Measurements from ENCODE around the gene DLL4.

Gene DLL4

DNA sequence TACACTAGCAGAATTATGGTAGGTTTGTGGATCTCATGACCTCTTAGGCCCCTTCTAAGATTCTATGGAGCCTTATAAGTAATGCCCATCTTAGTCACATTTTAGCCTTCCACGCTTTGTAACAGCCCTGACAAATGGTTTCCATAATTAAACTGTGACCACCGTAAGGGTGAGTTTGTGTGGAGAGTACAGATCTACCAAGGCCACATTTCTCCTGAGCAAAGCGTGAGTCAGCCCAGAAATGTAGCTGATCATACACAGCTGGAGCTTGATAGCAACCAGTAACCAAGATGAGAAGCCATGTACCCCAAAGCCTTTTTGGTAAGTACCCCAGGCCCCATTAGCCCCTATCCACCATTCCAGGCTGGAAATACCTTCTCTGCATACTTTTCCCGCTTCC, 55.8 kb downstream of the DLL4 start:
- no peak for TF ChIP-seq REST (IDR thresholded peaks at IDR 0.05; ENCODE audit: insufficient read depth in 1 of 2, low read depth in 2 of 2, low read length in 2 of 2)
- no peak for TF ChIP-seq TAF1 (IDR thresholded peaks at IDR 0.05; ENCODE audit: borderline replicate concordance, insufficient read depth, low read length)
- TF ChIP-seq POLR2AphosphoS5 (IDR thresholded peaks at IDR 0.05; ENCODE audit: low read depth, low read length): no peak
- no peak for TF ChIP-seq FOXP2 (optimal IDR thresholded peaks at IDR 0.05; ENCODE audit: borderline replicate concordance, extremely low read depth, extremely low read length, insufficient read depth)
- TF ChIP-seq SIN3A (IDR thresholded peaks at IDR 0.05; ENCODE audit: borderline replicate concordance, insufficient read depth, low read length): no peak

DNA sequence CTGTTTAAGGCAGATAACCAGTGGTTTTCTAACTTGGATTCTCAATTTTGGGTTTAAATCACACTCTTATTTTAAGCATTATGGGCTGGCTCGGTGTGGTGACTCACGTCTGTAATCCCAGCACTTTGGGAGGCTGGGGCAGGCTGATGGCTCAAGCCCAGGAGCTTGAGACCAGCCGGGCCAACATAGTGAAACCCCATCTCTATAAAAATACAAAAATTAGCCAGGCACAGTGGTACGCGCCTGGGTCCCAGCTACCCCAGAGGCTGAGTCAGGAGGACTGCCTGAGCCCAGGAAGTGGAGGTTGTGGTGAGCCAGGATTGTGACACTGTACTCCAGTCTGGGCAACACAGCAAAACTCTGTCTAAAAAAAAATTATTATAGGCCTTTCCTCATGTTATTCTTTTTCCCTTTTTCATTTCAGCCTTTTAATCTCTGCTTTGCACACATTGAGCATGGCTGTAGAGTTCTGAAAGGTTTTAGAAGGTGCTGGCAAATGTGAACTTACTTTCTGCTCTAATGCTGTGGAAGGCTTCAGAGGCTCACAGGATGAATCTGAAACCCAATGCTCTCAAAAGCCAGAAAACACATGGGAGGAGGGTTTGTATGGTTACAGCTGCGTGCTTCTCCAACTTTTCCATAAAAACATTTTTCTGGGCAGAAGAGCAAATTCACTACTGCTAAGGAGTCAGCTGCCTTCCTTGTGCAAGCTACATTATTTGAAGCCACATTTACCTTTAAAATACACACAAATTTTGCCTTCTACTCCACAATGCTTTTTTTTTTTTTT, 56.6 kb downstream of the DLL4 start:
- TF ChIP-seq TAF1 (IDR thresholded peaks at IDR 0.05; ENCODE audit: borderline replicate concordance, insufficient read depth, low read length) (no peak), FOXP2 (optimal IDR thresholded peaks at IDR 0.05; ENCODE audit: borderline replicate concordance, extremely low read depth, extremely low read length, insufficient read depth) (no peak), SIN3A (IDR thresholded peaks at IDR 0.05; ENCODE audit: borderline replicate concordance, insufficient read depth, low read length) (no peak), REST (IDR thresholded peaks at IDR 0.05; ENCODE audit: insufficient read depth in 1 of 2, low read depth in 2 of 2, low read length in 2 of 2) (no peak), POLR2AphosphoS5 (IDR thresholded peaks at IDR 0.05; ENCODE audit: low read depth, low read length) (no peak)

DNA sequence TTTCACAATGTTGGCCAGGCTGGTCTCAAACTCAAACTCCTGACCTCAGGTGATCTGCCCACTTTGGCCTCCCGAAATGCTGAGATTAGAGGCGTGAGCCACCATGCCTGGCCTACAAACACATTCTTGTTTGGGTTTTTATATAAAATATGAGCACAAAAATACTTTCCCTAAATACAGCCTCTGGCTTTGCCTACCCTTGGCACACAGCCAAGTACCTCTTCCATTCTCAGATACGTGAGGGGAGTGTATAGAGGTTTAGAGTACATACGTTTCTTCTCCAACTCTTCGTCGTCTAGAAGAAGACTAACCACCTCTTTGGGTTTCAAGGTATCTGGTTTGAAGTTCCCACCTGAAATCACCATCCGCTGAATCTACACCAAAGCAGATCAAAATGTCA, 57.7 kb downstream of the DLL4 start:
- TF ChIP-seq SIN3A (IDR thresholded peaks at IDR 0.05; ENCODE audit: borderline replicate concordance, insufficient read depth, low read length): no peak
- TF ChIP-seq POLR2AphosphoS5 (IDR thresholded peaks at IDR 0.05; ENCODE audit: low read depth, low read length): no peak; the same call in 1 of the 2 replicates
- TF ChIP-seq FOXP2 (optimal IDR thresholded peaks at IDR 0.05; ENCODE audit: borderline replicate concordance, extremely low read depth, extremely low read length, insufficient read depth): no peak
- no peak for TF ChIP-seq REST (IDR thresholded peaks at IDR 0.05; ENCODE audit: insufficient read depth in 1 of 2, low read depth in 2 of 2, low read length in 2 of 2)
- TF ChIP-seq TAF1 (IDR thresholded peaks at IDR 0.05; ENCODE audit: borderline replicate concordance, insufficient read depth, low read length): no peak

GRCh38 chr15:40988156-40988555, 59.0 kb downstream of the DLL4 start:
- TF ChIP-seq TAF1 (IDR thresholded peaks at IDR 0.05; ENCODE audit: borderline replicate concordance, insufficient read depth, low read length) (no peak), FOXP2 (optimal IDR thresholded peaks at IDR 0.05; ENCODE audit: borderline replicate concordance, extremely low read depth, extremely low read length, insufficient read depth) (no peak), SIN3A (IDR thresholded peaks at IDR 0.05; ENCODE audit: borderline replicate concordance, insufficient read depth, low read length) (no peak), REST (IDR thresholded peaks at IDR 0.05; ENCODE audit: insufficient read depth in 1 of 2, low read depth in 2 of 2, low read length in 2 of 2) (no peak), POLR2AphosphoS5 (IDR thresholded peaks at IDR 0.05; ENCODE audit: low read depth, low read length) (no peak)
